ENCODE results near the gene CCDC178.

- TF ChIP-seq POLR2A (IDR thresholded peaks at IDR 0.05; ENCODE audit: low read depth, low read length) (no peak), POLR2AphosphoS5 (IDR thresholded peaks at IDR 0.05; ENCODE audit: low read depth, low read length) (no peak), TAF1 (IDR thresholded peaks at IDR 0.05; ENCODE audit: borderline replicate concordance, low read depth, low read length) (no peak)
Observed at GRCh38 chr18:33183136-33183535, 257.4 kb downstream of the CCDC178 start.
